OCI-LY1 (cell line): Measurements from ENCODE around the gene AFF2.
A peak's percentile ranks its signal among the peaks of the same experiment; 100 is the strongest.

Source experiments
- H2AFZ ChIP-seq: fragments of 200-600 bp; sonication (generic), shearing (Covaris generic); 2 replicates; pipeline ENCODE4 v1.6.0; 2014; ENCODE audit warnings: antibody characterized with exemption, mild to moderate bottlenecking, low read length
- H3F3A ChIP-seq: fragments of 200-600 bp; sonication (generic), shearing (Covaris generic); 2 replicates; pipeline ENCODE4 v1.6.0; 2014; ENCODE audit warnings: mild to moderate bottlenecking, antibody characterized with exemption, low read length, moderate library complexity; ENCODE audit not compliant: insufficient read depth
- H3K27ac ChIP-seq: fragments of 200-600 bp; sonication (generic); 2 replicates; pipeline ENCODE4 v1.5.1; 2014; ENCODE audit warnings: low read length, mixed run types, mild to moderate bottlenecking, low read depth; ENCODE audit not compliant: poor library complexity, severe bottlenecking
- H3K27me3 ChIP-seq: fragments of 200-600 bp; sonication (generic); 2 replicates; pipeline ENCODE4 v1.6.0; 2014; ENCODE audit warnings: antibody characterized with exemption, mild to moderate bottlenecking, low read length, moderate library complexity; ENCODE audit not compliant: insufficient read depth
- H3K36me3 ChIP-seq: fragments of 200-600 bp; sonication (generic); 2 replicates; pipeline ENCODE4 v1.6.1; 2014; ENCODE audit warnings: mild to moderate bottlenecking, antibody characterized with exemption, low read length, moderate library complexity, mixed read lengths; ENCODE audit not compliant: insufficient read depth
- H3K4me1 ChIP-seq: fragments of 200-600 bp; sonication (generic); 2 replicates; pipeline ENCODE4 v1.5.1; 2014; ENCODE audit warnings: mild to moderate bottlenecking, low read length, moderate library complexity; ENCODE audit not compliant: insufficient read depth, severe bottlenecking
- H3K4me2 ChIP-seq: fragments of 200-600 bp; sonication (generic), shearing (Covaris generic); 2 replicates; pipeline ENCODE4 v1.6.1; 2014; ENCODE audit warnings: low read length
- H3K4me3 ChIP-seq: fragments of 200-600 bp; sonication (generic); 2 replicates; pipeline ENCODE4 v1.5.1; 2014; ENCODE audit warnings: low read length, low read depth, mild to moderate bottlenecking, mixed read lengths; ENCODE audit not compliant: poor library complexity, severe bottlenecking
- H3K79me2 ChIP-seq: fragments of 200-600 bp; shearing (Covaris generic); 2 replicates; pipeline ENCODE4 v1.6.1; 2016; ENCODE audit warnings: mixed run types, low read length, mixed read lengths; ENCODE audit not compliant: insufficient read depth
- H3K9ac ChIP-seq: fragments of 200-600 bp; sonication (generic), shearing (Covaris generic); 2 replicates; pipeline ENCODE4 v1.6.1; 2014; ENCODE audit warnings: mild to moderate bottlenecking, low read length, mixed read lengths
- H3K9me2 ChIP-seq: fragments of 200-600 bp; sonication (generic), shearing (Covaris generic); 2 replicates; pipeline ENCODE4 v1.6.1; 2014; ENCODE audit warnings: low read depth, mild to moderate bottlenecking, low read length, mixed read lengths
- H3K9me3 ChIP-seq: fragments of 200-600 bp; shearing (Covaris generic); 2 replicates; pipeline ENCODE4 v1.6.1; 2014; ENCODE audit warnings: low read length, mixed read lengths
- H4K20me1 ChIP-seq: fragments of 200-600 bp; sonication (generic), shearing (Covaris generic); 2 replicates; pipeline ENCODE4 v1.6.0; 2016; ENCODE audit warnings: mild to moderate bottlenecking, low read length; ENCODE audit not compliant: insufficient read depth
- CTCF ChIP-seq: fragments of 200-600 bp; sonication (generic), shearing (Covaris generic); IDR thresholded peaks from 2 replicates; pipeline ENCODE4 v1.5.1; 2017; ENCODE audit warnings: mild to moderate bottlenecking, antibody characterized with exemption, low read length, moderate library complexity, mixed read lengths
- EZH2 ChIP-seq: fragments of 200-600 bp; sonication (generic), shearing (Covaris generic); IDR thresholded peaks from 2 replicates; pipeline ENCODE4 v1.8.0; 2017; ENCODE audit warnings: borderline replicate concordance, mixed run types, mild to moderate bottlenecking, antibody characterized with exemption, low read length, moderate library complexity, mixed read lengths

The AFF2 gene

DNA sequence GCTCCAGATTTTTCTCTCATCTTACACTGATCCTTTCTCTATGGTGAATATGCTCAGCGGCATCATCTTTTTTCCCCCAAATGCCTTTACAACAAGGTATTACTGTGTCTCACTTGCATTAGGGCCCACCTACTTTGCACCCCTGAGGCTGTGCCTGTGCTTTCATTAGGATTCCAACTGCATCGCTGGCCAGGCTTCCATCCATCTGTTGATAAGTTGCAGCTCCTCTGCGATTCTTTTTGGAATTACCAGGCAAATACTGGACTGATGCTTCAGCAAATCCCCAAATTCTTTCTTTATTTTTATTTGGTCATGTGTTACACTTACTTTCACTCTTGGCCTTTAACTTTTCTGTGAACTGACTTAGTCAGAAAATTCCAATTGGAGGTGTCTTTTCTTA lies 77.3 kb downstream of the AFF2 start:
- Histone ChIP-seq H3K27ac (no peak overlapping the region), H3K4me2 (peak overlapping the region; percentile 50; the same call in 1 of the 2 replicates), H3K9me2 (no peaks in the 10 kb centered on the region), H3K9ac (no peak overlapping the region), H3F3A (no peaks in the 10 kb centered on the region), H4K20me1 (no peaks in the 10 kb centered on the region), H3K4me3 (no peak overlapping the region), H3K4me1 (peaks cover 68% of the 10 kb centered on the region), H3K27me3 (no peaks in the 10 kb centered on the region), H3K36me3 (no peaks in the 10 kb centered on the region), H3K9me3 (no peaks in the 10 kb centered on the region), H3K79me2 (peaks cover 48% of the 10 kb centered on the region), H2AFZ (no peak overlapping the region)
- TF ChIP-seq CTCF (no peak), EZH2 (no peak)

- H3K4me2 ChIP-seq = no peak overlapping the region
- H3K4me3 ChIP-seq = no peak overlapping the region
- H3K36me3 ChIP-seq = no peaks in the 10 kb centered on the region
- H3K79me2 ChIP-seq = peaks cover 46% of the 10 kb centered on the region
- TF ChIP-seq EZH2 (no peak), CTCF (no peak)
- H3K27ac ChIP-seq = peak overlapping the region; percentile 35
- H3K9me3 ChIP-seq = no peaks in the 10 kb centered on the region
- no peaks in the 10 kb centered on the region for H3F3A ChIP-seq
- H3K9ac ChIP-seq = no peak overlapping the region
- no peaks in the 10 kb centered on the region for H3K27me3 ChIP-seq
- H4K20me1 ChIP-seq = no peaks in the 10 kb centered on the region
- H3K9me2 ChIP-seq = no peaks in the 10 kb centered on the region
- H2AFZ ChIP-seq = no peak overlapping the region
- peaks cover 57% of the 10 kb centered on the region for H3K4me1 ChIP-seq
These were observed 79.6 kb downstream of the AFF2 start for GRCh38 chrX:148580016-148580415.

GRCh38 chrX:148582353-148582752 lies 81.9 kb downstream of the AFF2 start:
- no peak overlapping the region for H2AFZ ChIP-seq
- H3K4me3 ChIP-seq = no peak overlapping the region
- H4K20me1 ChIP-seq = no peaks in the 10 kb centered on the region
- H3K27me3 ChIP-seq = no peaks in the 10 kb centered on the region
- H3K36me3 ChIP-seq = no peaks in the 10 kb centered on the region
- H3K9me3 ChIP-seq = no peaks in the 10 kb centered on the region
- no peaks in the 10 kb centered on the region for H3F3A ChIP-seq
- H3K27ac ChIP-seq = no peak overlapping the region
- peaks cover 42% of the 10 kb centered on the region for H3K4me1 ChIP-seq
- H3K4me2 ChIP-seq = no peak overlapping the region
- no peaks in the 10 kb centered on the region for H3K9me2 ChIP-seq
- TF ChIP-seq EZH2 (no peak), CTCF (no peak)
- peaks cover 29% of the 10 kb centered on the region for H3K79me2 ChIP-seq
- H3K9ac ChIP-seq = no peak overlapping the region
